Activated T-helper 2 cell treated with anti-CD3 and anti-CD28 coated beads, Interferon-gamma antibody, Interleukin-2, Interleukin-4, amounts not matched to agents 10 μg/mL and 5 μg/mL and 100 μg/mL, durations not matched to agents 14 hours and 24 hours and 36 hours (primary cell): ENCODE measurements around the gene PLEKHN1. TPM values are rescaled to one million over a fixed set of nuclear protein-coding genes. Genes with fewer than 3 reads are reported as not detected.
"Not testable (repeated sequence)": the region's sequence is repeated elsewhere in the genome, so short reads cannot be mapped to it uniquely, and the experiment has no call there.

Experiments used
- DNase-seq: peaks from one replicate; pipeline ENCODE4 v3.0.0; 2021; ENCODE audit warnings: low spot score
- H3K27ac Mint-ChIP-seq: one replicate; pipeline ENCODE4 v1.8.0; 2021; ENCODE audit warnings: mixed read lengths
- H3K27me3 Mint-ChIP-seq: one replicate; pipeline ENCODE4 v1.8.0; 2021; ENCODE audit warnings: low read depth, mixed read lengths
- H3K36me3 Mint-ChIP-seq: one replicate; pipeline ENCODE4 v1.8.0; 2021; ENCODE audit warnings: low read depth, mixed read lengths
- H3K4me1 Mint-ChIP-seq: one replicate; pipeline ENCODE4 v1.8.0; 2021; ENCODE audit warnings: low read depth, mixed read lengths
- H3K4me3 Mint-ChIP-seq: one replicate; pipeline ENCODE4 v1.8.0; 2021; ENCODE audit warnings: low read depth, mild to moderate bottlenecking, moderate library complexity, mixed read lengths
- H3K9me3 Mint-ChIP-seq: one replicate; pipeline ENCODE4 v1.8.0; 2021; ENCODE audit warnings: mixed read lengths
- intact Hi-C: fragments of 100-400 bp; cut with micrococcal nuclease; formaldehyde crosslinking; loops from one replicate; pipeline ENCODE4 v1.15.1; 2023
- total RNA-seq: library from RNA; stranded (reverse); gene quantifications from 2 replicates; pipeline ENCODE4 v1.2.3, GENCODE V29; 2022

Gene PLEKHN1
- total RNA-seq, 1 donor from 2014 or later, result 3.7 TPM

GRCh38 chr1:1004420-1004779 is 38.1 kb downstream of the PLEKHN1 start:
- Mint-ChIP-seq H3K27ac (no peak overlapping the region), H3K4me1 (peaks cover 13% of the 10 kb centered on the region), H3K36me3 (no peaks in the 10 kb centered on the region), H3K4me3 (no peak overlapping the region), H3K9me3 (no peaks in the 10 kb centered on the region), H3K27me3 (peaks cover 30% of the 10 kb centered on the region)
- no peak for DNase-seq
- intact Hi-C loops, result no loop called here

GRCh38 chr1:1004780-1005697 is 38.8 kb downstream of the PLEKHN1 start:
- Mint-ChIP-seq H3K9me3 (no peaks in the 10 kb centered on the region), H3K4me1 (peaks cover 13% of the 10 kb centered on the region), H3K36me3 (no peaks in the 10 kb centered on the region), H3K4me3 (peak overlapping the region; percentile 15), H3K27ac (no peak overlapping the region), H3K27me3 (peaks cover 30% of the 10 kb centered on the region)
- intact Hi-C loops, result loop anchor here (1.0 kb wide), 1 partner anchor 8 kb away; the partner anchor contains the start of gene ISG15
- DNase-seq, result no peak

GRCh38 chr1:1005774-1006304 is 39.6 kb downstream of the PLEKHN1 start:
- intact Hi-C loops, result loop anchor here (1.0 kb wide), 1 partner anchor 7 kb away; the partner anchor contains the start of gene ISG15
- Mint-ChIP-seq H3K4me3 (no peak overlapping the region), H3K27ac (no peak overlapping the region), H3K27me3 (peaks cover 28% of the 10 kb centered on the region), H3K9me3 (no peaks in the 10 kb centered on the region), H3K36me3 (no peaks in the 10 kb centered on the region), H3K4me1 (peaks cover 11% of the 10 kb centered on the region)
- DNase-seq, result no peak

- intact Hi-C loops, result no loop called here
- Mint-ChIP-seq H3K9me3 (no peaks in the 10 kb centered on the region), H3K4me3 (no peak overlapping the region), H3K27me3 (peaks cover 28% of the 10 kb centered on the region), H3K36me3 (no peaks in the 10 kb centered on the region), H3K27ac (no peak overlapping the region), H3K4me1 (peaks cover 11% of the 10 kb centered on the region)
- DNase-seq, result no peak
Measured at GRCh38 chr1:1006305-1007159, 40.2 kb downstream of the PLEKHN1 start.

GRCh38 chr1:1010131-1010530 is 43.8 kb downstream of the PLEKHN1 start:
- DNase-seq, H3K4me3 Mint-ChIP-seq: not testable (repeated sequence)
- intact Hi-C loops, result loop anchor here (10.0 kb wide), 1 partner anchor 195 kb away; the partner anchor contains the start of gene TNFRSF18

GRCh38 chr1:1011396-1011949 is 45.2 kb downstream of the PLEKHN1 start:
- intact Hi-C loops, result loop anchor here (10.0 kb wide), 1 partner anchor 193 kb away; the partner anchor contains the start of gene TNFRSF18
- H3K4me3 Mint-ChIP-seq, result no peak overlapping the region

More at GRCh38 chr1:1010131-1010530, 43.8 kb downstream of the PLEKHN1 start:
- peaks cover 26% of the 10 kb centered on the region for H3K4me1 Mint-ChIP-seq
- not testable (repeated sequence) for H3K9me3 Mint-ChIP-seq, H3K36me3 Mint-ChIP-seq, H3K27ac Mint-ChIP-seq
- peaks cover 12% of the 10 kb centered on the region for H3K27me3 Mint-ChIP-seq

GRCh38 chr1:1012736-1013104 is 46.4 kb downstream of the PLEKHN1 start:
- peak overlapping the region; percentile 89 for H3K27ac Mint-ChIP-seq
- H3K36me3 Mint-ChIP-seq, DNase-seq, H3K9me3 Mint-ChIP-seq, H3K27me3 Mint-ChIP-seq: not testable (repeated sequence)
- intact Hi-C loops, result loop anchor here (1.0 to 10.0 kb wide), 2 partner anchors 7 to 192 kb away; partner anchors contain the start of gene TNFRSF18
- peak overlapping the region; percentile 84 for H3K4me3 Mint-ChIP-seq
- H3K4me1 Mint-ChIP-seq, result peaks cover 29% of the 10 kb centered on the region

More at GRCh38 chr1:1011396-1011949, 45.2 kb downstream of the PLEKHN1 start:
- Mint-ChIP-seq H3K36me3 (no peaks in the 10 kb centered on the region), H3K27me3 (peaks cover 8% of the 10 kb centered on the region), H3K4me1 (peaks cover 24% of the 10 kb centered on the region), H3K27ac (no peak overlapping the region), H3K9me3 (no peaks in the 10 kb centered on the region)
- DNase-seq, result no peak

- H3K27me3 Mint-ChIP-seq, result peaks cover 2% of the 10 kb centered on the region
- intact Hi-C loops, result loop anchor here (1.0 to 10.0 kb wide), 2 partner anchors 8 to 191 kb away; partner anchors contain the start of gene TNFRSF18
Measured at GRCh38 chr1:1013105-1013921, 47.0 kb downstream of the PLEKHN1 start, which contains the start of gene ISG15. TSS of gene ISG15 (plus strand) at chr1:1013497. CDS start at chr1:1013574, 77 bp downstream.

GRCh38 chr1:1013922-1014648 is 47.8 kb downstream of the PLEKHN1 start:
- Mint-ChIP-seq H3K9me3 (no peaks in the 10 kb centered on the region), H3K27me3 (peaks cover under 1% of the 10 kb centered on the region)

More at GRCh38 chr1:1013105-1013921, 47.0 kb downstream of the PLEKHN1 start, which contains the start of gene ISG15:
- Mint-ChIP-seq H3K4me3 (peak within 1 kb of the TSS; percentile 84), H3K9me3 (no peaks in the 10 kb centered on the region), H3K36me3 (peaks cover 3% of the 10 kb centered on the region), H3K4me1 (peaks cover 29% of the 10 kb centered on the region), H3K27ac (peak within 1 kb of the TSS; percentile 89)
- peak; percentile 88 for DNase-seq

GRCh38 chr1:1014799-1015681 is 48.8 kb downstream of the PLEKHN1 start:
- Mint-ChIP-seq H3K36me3 (peaks cover 3% of the 10 kb centered on the region), H3K9me3 (no peaks in the 10 kb centered on the region), H3K27ac (peak overlapping the region; percentile 67), H3K27me3 (no peaks in the 10 kb centered on the region), H3K4me3 (peak overlapping the region; percentile 84), H3K4me1 (peaks cover 27% of the 10 kb centered on the region)
- intact Hi-C loops, result loop anchor here (10.0 kb wide), 1 partner anchor 190 kb away; the partner anchor contains the start of gene TNFRSF18
- no peak for DNase-seq

More at GRCh38 chr1:1013922-1014648, 47.8 kb downstream of the PLEKHN1 start:
- intact Hi-C loops, result loop anchor here (1.0 to 10.0 kb wide), 2 partner anchors 9 to 191 kb away; partner anchors contain the start of gene TNFRSF18
- Mint-ChIP-seq H3K36me3 (peaks cover 3% of the 10 kb centered on the region), H3K4me1 (peaks cover 28% of the 10 kb centered on the region), H3K4me3 (peak overlapping the region; percentile 84), H3K27ac (peak overlapping the region; percentile 89)
- no peak for DNase-seq
